ENCODE data around the gene CISH. TPM values are rescaled to one million over a fixed set of nuclear protein-coding genes. Genes with fewer than 3 reads are reported as not detected.

CISH gene
- polyA plus RNA-seq, 10 donors = 8.6 to 14.7 (median 11.6) TPM

DNA sequence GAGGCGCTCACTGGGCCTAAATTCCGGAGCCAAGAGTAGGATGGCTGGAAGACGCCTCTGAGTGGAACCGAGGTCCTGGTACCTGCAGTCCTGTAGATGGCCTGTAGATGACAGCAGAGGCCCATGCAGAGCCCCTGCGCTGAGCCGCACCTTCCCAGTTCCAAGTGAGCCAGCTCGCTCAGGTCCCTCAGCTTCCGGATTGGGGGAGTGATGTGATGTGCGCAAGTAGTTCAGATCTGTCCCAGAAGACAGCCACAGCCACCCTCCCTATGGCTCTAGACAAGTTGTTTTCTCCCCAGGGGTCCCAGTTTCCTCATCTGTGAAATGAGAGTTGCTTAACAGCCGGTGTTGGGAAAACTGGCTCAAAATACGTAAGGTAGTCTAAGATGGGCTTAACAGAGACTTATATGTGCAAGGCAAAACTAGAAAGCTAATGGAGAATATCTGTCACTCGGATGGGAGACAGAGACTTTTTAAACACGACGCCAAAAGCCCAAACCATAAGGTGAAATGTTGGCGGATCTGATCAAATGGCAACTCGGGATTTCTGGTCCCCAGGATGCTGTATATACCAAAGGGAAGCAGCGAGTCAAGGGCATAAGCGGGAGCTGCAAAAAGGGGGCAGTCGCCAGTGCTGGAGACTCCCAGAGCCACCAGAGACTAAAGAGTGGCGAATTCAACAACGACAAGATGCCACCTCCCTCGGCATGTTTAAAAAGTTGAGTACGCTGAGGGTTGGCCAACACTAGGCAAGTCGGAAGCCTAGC, 4.6 kb upstream of the CISH start:
- peak; percentile 75 to 93 (median 88) for DNase-seq

DNA sequence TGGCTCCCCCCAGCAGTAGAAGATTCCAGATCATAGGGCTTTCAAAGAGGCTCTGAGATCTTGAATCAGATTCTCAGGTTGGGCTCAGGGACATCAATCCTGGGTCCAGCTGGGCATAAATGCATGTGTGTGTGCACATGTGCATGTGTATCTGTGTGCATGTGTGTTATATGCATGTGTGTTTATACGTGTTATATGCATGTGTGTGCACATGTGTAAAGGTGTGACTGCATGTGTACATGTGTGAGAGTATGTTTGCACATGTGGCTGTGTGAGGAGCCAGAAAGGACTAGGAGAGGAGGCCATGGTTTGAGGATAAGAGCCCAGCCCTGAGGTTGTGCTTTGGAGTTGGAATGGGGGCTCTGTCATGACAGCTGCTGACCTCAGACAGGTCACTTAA, 3.6 kb upstream of the CISH start:
- no peak for DNase-seq

DNA sequence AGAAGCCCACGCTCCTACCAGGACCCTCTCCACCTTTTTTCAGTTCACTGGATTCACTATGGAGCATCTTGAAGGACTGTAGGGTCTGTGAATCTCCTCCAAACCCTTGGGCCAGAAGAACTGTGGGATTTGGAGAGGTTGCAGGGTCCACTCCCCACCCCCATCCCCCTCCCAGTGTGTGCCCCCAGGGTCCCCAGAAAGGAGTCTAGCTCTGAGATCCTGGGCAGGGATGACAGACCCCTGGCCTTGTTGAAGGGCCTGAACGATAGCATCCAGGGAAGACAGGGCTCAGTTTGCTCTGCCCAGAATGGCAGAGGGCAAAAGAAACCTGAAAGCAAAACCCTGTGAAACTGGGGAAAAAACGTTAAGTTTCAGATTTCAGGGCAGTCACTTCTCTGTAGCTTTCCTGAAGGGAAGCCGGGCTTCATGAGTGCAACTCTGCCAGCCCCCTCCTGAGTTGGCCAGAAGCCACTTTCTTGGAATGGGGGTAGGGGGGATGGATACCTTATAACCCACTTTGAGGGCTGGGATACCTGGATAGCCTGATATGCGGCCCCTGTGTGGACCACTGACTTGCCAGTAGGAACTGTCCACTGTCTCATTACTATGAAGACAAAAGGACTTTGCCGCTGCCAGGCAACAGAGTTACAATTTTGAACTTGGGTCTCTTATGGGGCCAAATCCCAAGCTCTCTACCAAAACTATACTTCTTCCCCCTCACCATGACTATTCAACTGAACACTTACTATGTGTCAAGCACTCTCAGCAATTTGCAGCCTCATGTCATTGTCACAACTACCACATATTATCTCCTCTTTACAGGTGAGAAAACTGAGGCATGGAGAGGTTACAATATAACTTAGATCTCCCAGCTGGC, 1.6 kb upstream of the CISH start:
- no peak for DNase-seq

DNA sequence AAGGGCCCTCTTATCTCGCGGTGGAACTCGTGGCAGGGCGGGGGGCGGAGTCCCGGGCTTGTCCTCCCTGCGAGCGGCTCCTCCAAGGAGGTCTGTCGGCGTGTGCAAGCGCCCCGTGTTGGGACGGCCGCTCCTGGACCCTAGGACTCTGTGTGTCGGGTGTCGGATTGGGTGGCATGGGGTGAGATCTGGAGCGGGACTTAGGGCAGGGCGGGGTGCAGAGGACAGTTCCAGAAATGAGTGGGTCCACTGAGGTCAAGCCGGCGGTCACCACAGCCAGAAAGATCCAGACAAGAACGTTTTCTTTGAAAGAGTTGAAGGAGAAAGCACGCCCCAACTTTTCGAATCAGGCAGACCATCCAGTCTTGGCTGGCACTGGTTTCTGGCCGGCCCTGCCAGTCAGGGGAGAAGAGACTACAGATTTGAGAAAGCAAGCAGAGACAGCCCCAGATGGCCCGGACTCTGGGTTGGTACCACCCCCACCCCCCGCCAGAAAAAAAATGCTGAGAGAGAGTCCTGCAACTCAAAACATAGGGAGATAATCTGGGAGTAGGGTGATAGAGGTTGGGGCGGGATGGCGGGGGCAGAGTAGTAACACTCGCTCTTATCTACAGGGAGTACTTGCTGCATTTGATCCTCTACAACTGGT, 784 bp upstream of the CISH start:
- no peak for DNase-seq

DNA sequence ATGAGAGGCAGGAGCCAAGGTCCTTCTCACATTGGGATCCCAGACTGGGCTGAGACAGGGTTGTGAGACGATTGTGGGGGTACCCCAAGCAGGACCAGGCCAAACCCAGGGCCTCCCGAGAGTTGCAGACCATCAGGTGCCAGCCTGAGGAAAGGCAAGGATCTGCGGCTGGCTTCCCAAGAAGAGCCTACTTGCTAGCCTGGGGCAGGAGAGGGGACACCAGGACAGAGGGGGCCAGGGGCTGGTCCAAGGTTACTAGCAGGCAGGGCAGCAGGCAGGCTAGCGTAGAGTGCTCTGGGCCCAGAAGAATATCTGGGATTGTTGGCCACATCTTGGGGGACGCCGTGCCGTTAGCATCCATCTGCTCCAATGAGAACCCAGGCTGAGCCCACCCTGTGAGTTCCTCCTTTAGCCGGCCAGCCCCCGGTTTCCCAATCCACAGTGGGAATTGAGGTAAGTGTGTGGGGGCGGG, 546 bp downstream of the CISH start:
- no peak for DNase-seq

DNA sequence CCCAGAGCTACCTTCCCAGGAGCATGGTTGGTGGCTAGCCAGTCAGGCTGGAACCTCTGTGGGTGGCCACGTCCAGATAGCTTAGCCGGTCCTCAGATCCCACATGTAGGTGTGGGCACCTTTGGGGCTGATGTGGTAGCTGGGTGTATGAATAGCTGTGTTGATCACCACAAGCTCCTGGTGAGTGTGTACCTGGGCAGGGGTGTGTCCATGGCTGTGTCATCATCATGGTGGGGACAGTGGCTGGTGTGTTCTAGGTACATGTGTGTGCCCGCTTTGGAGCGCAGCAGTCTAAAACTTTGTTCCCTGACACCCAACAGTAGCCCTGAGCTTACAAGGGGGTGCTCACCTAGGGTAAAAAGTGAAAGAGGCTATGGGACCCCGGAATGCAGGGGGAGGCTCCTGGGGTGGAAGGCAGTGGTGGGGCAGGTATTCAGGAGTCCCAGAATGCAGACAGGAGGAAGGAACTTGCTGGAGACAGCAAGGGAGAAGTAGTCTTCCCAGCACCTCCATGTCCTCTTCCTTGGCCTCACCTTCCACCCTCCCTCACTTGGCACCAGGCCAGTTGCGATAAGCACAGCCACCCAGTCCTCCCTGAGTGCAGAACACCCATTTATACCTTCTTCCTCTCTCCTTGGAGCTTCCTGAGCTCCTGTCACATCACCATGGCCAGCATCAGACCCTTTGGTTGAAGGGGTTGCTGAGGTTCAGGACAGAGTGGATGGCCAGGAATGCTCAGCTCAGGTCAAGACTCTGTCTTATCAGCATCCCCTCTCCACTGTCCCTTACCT, 1.2 kb downstream of the CISH start:
- DNase-seq = peak in 1 of 3 donors; percentile 41

DNA sequence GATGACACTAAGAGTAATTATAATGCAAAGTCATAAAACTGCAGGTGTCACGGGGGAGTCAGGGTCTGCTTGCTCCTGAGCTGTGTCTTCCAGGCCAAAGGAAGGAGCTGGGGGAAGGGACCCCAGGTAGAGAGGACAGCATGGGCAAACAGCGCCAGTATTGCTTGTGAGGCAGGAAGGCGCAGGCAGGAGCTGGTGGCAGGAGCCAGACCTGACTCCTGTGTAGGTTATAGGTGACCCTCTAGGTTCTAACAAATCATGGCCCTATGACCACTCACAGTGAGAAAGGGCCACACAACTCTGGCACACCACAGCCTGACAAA, 1.9 kb downstream of the CISH start:
- no peak for DNase-seq

DNA sequence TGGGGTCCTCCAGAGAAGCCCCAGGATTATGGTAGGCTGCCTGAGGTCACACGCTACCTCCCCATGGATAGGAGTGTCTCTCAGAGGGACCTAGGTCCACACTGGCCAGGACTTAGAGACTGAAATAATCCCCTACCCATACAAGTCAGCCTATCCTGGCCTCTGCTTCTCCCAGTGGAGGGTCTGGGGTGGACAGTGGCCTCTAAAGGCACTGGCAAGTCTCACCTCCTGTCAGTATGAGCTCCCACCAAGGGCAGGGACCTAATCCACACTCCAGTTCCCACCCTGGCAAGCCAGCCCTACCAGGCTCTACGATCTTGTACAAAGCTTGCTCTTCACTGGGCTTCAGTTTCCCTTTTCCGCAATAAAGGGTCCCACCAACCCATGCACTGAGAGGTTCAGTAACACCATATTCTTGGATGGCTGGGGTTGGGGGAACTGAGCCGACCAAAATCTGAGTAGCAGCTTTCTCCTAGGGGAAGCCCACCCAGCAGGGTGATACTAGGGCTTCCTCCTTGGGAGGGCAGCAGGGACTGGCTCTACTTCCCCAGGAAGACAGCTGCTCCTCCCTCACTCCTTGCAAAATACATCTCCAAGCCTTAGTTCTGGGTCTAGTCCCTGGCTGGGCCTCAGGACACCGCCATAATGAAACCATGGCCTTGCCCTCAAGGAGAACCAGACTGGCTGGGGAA, 2.4 kb downstream of the CISH start:
- no peak for DNase-seq

DNA sequence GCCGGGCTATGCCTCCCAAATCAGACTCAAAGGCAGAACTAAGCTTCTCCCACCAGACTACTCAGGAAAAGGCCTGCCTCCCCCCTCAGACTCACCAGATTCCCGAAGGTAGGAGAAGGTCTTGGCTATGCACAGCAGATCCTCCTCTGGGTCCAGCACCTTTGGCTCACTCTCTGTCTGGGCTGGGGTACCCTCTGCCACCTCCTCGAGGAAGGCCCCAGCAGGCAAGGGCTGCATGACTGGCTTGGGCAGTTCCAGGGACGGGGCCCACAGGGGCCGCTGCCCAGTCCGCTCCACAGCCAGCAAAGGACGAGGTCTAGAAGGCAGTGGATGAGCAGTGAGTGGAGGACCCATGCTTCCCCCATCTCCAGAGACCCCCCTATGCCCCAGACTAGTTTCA, 3.3 kb downstream of the CISH start:
- DNase-seq = no peak

DNA sequence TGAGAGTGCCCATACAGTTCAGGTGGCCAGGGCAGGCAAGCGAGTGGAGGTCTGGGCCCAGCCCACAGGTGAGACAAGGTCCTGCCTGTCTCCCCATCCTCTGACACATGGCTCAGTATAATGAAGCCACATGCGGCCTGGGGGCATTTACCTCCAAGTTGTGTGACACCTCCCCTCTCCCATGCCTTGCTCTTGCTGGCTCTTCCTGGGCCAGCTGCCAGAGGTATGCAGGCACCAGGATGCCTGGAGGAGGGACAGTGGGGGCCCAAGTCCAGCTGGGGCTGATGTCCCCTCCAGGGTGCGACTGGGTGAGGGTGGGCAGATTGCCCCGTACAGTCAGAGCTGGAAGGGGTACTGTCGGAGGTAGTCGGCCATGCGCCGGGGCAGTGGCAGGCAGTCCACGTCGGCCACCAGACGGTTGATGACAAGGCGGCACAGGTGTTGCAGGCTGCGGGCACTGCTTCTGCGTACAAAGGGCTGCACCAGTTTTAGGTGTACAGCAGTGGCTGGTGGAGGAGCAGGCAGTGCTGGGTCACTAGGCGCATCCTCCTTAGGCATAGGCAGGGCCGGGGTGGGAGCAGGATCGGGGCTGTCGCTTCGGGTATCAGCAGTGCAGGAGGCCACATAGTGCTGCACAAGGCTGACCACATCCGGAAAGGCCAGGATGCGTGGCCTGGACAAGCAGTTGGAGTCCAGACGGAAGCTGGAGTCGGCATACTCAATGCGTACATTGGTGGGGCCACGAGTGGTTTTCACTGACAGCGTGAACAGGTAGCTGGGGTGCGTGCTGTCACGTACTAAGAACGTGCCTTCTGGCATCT, 4.1 kb downstream of the CISH start:
- DNase-seq = no peak

DNA sequence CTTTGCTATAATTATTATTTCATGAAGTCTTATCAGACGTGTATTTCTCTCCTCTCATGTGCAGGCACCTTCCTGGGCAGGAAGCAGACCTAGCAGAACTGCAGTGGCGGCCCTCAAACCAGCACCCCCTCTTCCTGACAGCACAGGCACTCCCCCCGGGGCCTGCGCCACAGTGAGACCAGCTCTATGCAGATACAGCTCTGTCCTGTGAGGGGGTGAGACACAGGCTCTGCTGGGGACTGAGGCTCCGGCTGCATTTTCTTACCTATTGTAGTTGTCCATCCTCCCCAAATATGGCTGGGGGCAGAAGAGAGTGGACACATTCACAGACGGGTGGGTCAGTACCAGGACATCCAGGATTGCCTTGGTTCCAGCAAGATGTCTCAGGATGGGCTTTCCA, 5.0 kb downstream of the CISH start:
- DNase-seq = no peak

DNA sequence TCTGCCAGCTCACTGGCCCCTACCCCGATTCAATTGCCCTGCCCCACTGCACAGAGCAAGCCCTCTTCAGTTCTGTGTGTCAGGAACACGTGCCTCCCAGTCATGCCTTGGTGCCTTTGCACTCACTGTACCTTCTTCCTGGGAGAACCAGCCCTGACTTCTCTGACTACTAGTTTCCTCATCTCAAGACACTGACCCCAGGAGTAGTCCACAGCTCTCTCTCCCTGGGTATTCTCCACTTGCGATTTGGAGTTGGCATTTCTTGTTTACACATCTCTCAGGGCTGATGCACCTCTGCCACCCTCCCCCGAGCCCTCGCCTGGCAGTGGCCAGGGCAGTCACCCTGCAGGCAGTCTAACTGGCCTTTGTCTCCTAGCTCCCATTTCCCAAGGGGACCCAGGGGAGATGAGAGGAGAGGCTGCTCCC, 5.7 kb downstream of the CISH start:
- no peak for DNase-seq

DNA sequence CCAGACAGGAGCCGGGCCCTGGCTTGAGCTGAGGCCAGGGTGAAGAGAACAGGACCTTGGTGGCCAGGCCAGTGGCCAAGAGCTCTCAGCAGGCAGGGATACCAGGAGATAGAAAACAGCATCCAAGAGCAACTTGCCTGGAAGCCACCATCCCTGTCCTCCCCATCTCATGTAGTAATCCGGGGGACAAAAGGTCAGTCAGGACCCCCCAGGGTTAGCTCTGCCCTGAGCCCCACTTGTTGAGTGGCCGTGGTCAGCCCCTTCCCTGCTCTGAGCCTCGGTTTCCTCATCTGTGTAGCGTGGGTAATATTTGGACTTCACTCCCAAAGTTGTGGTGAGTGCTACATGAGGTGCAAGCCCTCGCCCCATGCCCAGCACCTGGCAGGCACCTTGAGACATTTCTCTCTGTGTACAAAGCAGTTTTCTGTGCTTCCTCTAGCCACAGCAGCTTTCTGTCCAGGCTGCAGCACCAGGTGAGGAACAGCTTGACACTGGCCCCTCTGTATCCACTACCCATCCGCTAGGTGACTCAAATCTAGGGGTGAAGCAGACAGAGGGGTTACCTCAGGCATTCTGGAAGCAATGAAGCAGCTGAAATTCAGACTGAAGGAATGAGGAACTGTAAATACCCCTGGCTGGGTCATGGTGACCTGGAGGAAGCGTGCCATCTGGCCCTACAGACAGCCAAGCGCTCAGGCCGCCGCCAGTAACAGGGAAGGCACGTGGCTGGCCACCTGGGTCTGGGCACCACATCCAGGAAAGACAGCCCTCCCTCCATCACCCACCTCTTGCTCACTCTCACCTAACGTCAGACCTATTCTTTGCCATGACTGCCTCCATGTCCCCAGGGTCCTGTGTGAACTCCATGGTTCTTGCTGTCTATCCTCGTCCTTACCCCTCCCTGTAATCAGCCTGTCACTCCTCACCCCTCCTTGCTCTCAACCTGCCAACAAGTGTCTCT, 6.7 kb downstream of the CISH start:
- no peak for DNase-seq

DNA sequence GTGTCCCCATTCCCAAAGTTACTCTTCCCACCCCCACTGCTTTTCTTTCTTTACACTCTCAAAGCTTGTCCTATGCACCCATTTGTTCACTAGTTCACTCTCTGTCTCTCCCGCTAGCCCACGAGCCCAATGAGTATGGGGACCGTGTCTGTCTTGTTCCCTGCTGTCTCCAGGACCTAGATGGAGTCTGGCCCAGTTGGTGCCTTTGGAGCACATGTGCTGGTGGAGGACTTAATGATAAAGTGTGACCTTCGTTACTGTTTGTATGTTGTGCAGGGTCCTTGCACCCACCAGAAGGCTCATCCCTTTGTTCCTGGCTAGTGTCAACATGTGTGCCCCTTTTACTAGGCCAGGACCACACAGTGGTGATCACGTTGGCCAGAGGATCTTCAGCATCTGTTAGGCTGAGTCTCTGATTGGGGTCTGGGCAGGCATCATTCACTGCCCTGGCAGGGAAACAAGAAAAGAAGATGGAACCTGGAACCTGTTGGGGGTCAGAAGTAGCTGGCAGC, 7.4 kb downstream of the CISH start:
- no peak for DNase-seq

DNA sequence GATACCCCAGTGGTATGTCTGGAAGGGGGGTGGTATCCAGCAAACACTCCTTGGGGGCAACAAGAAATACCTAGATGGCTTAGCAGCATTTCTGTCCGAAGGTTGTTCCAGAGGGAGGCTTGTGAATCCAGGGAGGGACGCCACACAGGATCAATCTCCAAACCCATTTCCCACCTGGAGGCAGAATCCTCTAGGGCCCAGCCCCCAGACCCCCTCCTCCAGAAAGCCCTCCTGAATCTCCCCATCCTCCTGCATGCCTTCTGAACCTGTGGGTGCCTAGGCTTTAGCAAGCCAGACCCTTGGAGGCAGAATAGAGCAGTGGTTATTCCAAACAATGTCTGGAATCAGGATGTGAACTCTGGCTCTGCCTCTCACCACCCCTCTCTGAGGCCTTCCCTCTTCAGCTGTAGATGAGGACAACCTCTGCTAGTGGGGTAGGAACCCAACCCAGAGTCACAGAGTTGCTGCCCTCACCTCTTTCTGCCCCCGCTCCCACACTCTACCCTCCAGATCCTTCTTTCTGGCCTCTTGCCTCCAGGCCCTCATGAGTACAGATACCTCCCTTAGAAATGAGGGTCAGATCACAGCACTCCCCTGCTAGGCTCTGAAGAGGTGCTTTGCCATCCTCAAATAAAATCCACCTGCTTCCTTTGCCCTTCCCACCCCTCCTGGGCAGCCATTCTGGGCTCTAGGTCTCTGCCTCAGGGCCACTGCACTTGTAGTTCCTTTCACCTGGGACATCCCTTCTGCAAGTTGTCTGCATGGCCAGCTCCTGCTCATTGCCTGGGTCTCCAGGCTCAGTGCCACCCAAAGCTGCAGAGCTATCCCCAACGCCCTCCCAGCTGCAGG, 8.1 kb downstream of the CISH start:
- DNase-seq = no peak

DNA sequence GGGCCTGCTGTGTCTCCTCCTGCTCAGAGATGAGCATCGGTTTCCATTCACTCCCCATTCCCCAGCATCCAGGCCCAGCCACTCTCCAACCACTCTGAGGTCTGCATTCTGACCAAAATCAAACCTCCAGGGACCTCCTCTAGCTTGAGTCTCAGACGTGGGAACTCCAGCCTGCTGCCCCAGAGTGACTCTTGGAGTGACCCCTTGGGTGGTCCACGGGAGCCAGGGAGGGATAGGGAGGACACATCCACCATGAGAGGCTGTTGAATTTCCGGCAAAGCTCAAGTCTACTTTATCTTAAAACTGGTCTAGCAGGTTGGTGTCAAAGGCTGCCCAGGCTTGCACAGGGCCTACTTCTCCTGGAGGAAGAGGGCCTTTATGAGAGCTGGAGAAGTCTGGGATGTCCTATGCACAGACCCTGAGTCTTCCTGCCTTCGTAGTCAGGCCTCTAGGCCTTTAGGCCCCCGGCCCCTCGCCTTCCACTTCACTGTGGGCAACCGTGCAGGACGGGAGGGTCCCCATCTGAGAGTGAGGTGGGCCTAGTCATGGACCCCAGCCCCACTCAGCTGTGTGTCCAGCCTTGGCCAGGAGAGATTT, 8.9 kb downstream of the CISH start:
- peak in 1 of 3 donors; percentile 40 for DNase-seq

DNA sequence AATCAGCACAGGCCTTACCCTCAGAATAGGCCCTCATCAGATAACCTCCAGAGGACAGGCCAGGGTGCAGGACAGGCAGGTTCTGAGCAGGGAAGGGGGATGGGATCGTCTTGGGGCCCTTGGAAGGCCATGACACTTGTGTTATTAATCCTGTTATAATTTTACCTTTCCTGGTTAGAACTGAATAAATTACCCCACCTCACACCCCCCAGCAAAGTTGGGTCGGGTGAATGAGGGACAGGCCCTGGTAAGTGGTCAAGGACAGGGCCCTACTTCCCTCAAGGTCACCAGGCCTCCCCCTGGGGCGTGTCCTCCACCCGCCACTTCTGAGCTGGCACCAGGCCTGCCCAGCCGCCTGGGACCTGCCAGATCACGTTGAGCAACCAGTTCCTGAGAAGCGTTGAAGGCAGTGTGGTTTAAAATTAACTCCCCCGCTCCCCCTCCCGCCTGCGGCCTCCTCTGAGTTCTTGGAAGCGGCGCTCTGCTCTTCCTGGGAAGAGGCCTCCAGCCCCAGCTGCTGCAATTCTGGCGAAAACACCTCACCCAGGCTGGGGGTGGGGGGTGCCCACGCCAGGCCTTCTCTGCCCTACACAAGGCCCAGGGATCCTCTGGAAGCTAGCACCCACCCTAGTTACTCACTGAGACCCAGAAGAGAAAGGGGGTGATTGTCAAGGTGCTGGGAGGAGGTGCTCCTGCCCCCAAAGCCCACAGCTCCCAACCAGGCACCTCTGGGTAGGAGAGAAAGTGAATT, 10.6 kb downstream of the CISH start:
- peak; percentile 92 to 96 (median 95) for DNase-seq

All from muscle of back (tissue), 11 donors.